Astrocyte (in vitro differentiated cells and primary cell): ENCODE results near the gene SCRN2. TPM values are rescaled to one million over a fixed set of nuclear protein-coding genes. Genes with fewer than 3 reads are reported as not detected.

Experiments used
- DNase-seq: peaks from one replicate; pipeline ENCODE4 v3.0.0-alpha.2; 2010; ENCODE audit warnings: low read depth
- FAIRE-seq: peaks from 2 replicates; lab custom pipeline; 2011; peaks lifted over from hg19 to GRCh38; lab: Jason Lieb, UNC
- H2AFZ ChIP-seq: 2 replicates; pipeline ENCODE4 v1.6.0; 2012; ENCODE audit warnings: low read depth, low read length, inconsistent platforms
- H3K27ac ChIP-seq: 2 replicates; pipeline ENCODE4 v1.5.1; 2011; ENCODE audit warnings: low read depth, low read length, inconsistent platforms
- H3K27me3 ChIP-seq: 2 replicates; pipeline ENCODE4 v1.6.0; 2011; ENCODE audit warnings: low read length, inconsistent platforms; ENCODE audit not compliant: insufficient read depth
- H3K36me3 ChIP-seq: 2 replicates; pipeline ENCODE4 v1.5.1; 2011; ENCODE audit warnings: low read length, inconsistent platforms; ENCODE audit not compliant: insufficient read depth
- H3K4me1 ChIP-seq: 2 replicates; pipeline ENCODE4 v1.5.1; 2011; ENCODE audit warnings: low read length, inconsistent platforms; ENCODE audit not compliant: insufficient read depth
- H3K4me2 ChIP-seq: 2 replicates; pipeline ENCODE4 v1.6.0; 2012; ENCODE audit warnings: low read length, inconsistent platforms
- H3K4me3 ChIP-seq: 2 replicates; pipeline ENCODE4 v1.5.1; 2011; ENCODE audit warnings: low read depth, mild to moderate bottlenecking, low read length, inconsistent platforms; ENCODE audit not compliant: insufficient read depth
- H3K79me2 ChIP-seq: 2 replicates; pipeline ENCODE4 v1.6.0; 2012; ENCODE audit warnings: mild to moderate bottlenecking, low read length, inconsistent platforms; ENCODE audit not compliant: insufficient read depth
- H3K9ac ChIP-seq: 2 replicates; pipeline ENCODE4 v1.6.0; 2012; ENCODE audit warnings: mild to moderate bottlenecking, low read length, inconsistent platforms
- H3K9me3 ChIP-seq: 2 replicates; pipeline ENCODE4 v1.5.1; 2012; ENCODE audit warnings: low read depth, mild to moderate bottlenecking, low read length, inconsistent platforms; ENCODE audit not compliant: insufficient read depth
- H4K20me1 ChIP-seq: 2 replicates; pipeline ENCODE4 v1.6.0; 2012; ENCODE audit warnings: low read length, inconsistent platforms; ENCODE audit not compliant: insufficient read depth
- H3K27ac Mint-ChIP-seq: one replicate; pipeline ENCODE4 v1.8.0; 2021; ENCODE audit warnings: mild to moderate bottlenecking, mixed read lengths; ENCODE audit not compliant: unreplicated experiment
- H3K27me3 Mint-ChIP-seq: one replicate; pipeline ENCODE4 v1.8.0; 2021; ENCODE audit warnings: low read depth, mixed read lengths; ENCODE audit not compliant: unreplicated experiment
- H3K36me3 Mint-ChIP-seq: one replicate; pipeline ENCODE4 v1.8.0; 2021; ENCODE audit warnings: low read depth, mixed read lengths; ENCODE audit not compliant: unreplicated experiment
- H3K4me1 Mint-ChIP-seq: one replicate; pipeline ENCODE4 v1.8.0; 2021; ENCODE audit warnings: low read depth, mixed read lengths; ENCODE audit not compliant: unreplicated experiment
- H3K4me3 Mint-ChIP-seq: one replicate; pipeline ENCODE4 v1.8.0; 2021; ENCODE audit warnings: mild to moderate bottlenecking, moderate library complexity, mixed read lengths; ENCODE audit not compliant: unreplicated experiment
- H3K9me3 Mint-ChIP-seq: one replicate; pipeline ENCODE4 v1.8.0; 2021; ENCODE audit warnings: mild to moderate bottlenecking, mixed read lengths; ENCODE audit not compliant: unreplicated experiment
- CTCF ChIP-seq: IDR thresholded peaks from 2 replicates; pipeline ENCODE4 v1.5.1; 2011; ENCODE audit warnings: low read depth, mild to moderate bottlenecking, inconsistent platforms, low read length, moderate library complexity; ENCODE audit not compliant: insufficient read depth
- EZH2 ChIP-seq: IDR thresholded peaks from 2 replicates; pipeline ENCODE4 v1.6.1; 2012; ENCODE audit warnings: mild to moderate bottlenecking, low read length, inconsistent platforms; ENCODE audit not compliant: insufficient read depth
- total RNA-seq: library from RNA; stranded (reverse); gene quantifications from 2 replicates; pipeline ENCODE4 v1.2.1, GENCODE V29; 2021

The SCRN2 gene
- total RNA-seq, 1 donor from 2014 or later: 17.5 TPM

- H3K36me3 Mint-ChIP-seq: peaks cover 2% of the 10 kb centered on the region
- Histone ChIP-seq H3K4me3 (no peak overlapping the region), H3K4me1 (peaks cover 19% of the 10 kb centered on the region), H3K4me2 (no peak overlapping the region), H3K9me3 (no peaks in the 10 kb centered on the region), H3K79me2 (no peaks in the 10 kb centered on the region), H4K20me1 (no peaks in the 10 kb centered on the region), H3K27ac (no peak overlapping the region), H3K27me3 (peaks cover 40% of the 10 kb centered on the region), H3K36me3 (no peaks in the 10 kb centered on the region), H2AFZ (no peak overlapping the region), H3K9ac (no peak overlapping the region)
- H3K4me3 Mint-ChIP-seq: no peak overlapping the region
- H3K27me3 Mint-ChIP-seq: peaks cover 22% of the 10 kb centered on the region
- FAIRE-seq: no peak
- TF ChIP-seq EZH2 (no peak), CTCF (no peak)
- peaks cover 27% of the 10 kb centered on the region for H3K4me1 Mint-ChIP-seq
- no peaks in the 10 kb centered on the region for H3K9me3 Mint-ChIP-seq
- H3K27ac Mint-ChIP-seq: peak overlapping the region; percentile 3
- DNase-seq: no peak
These were observed 34.2 kb upstream of the SCRN2 start for GRCh38 chr17:47875011-47875985.

GRCh38 chr17:47873200-47874090 is 32.4 kb upstream of the SCRN2 start:
- Histone ChIP-seq H3K27ac (no peak overlapping the region), H3K4me2 (no peak overlapping the region), H2AFZ (no peak overlapping the region), H3K9ac (no peak overlapping the region), H4K20me1 (no peaks in the 10 kb centered on the region), H3K79me2 (no peaks in the 10 kb centered on the region), H3K36me3 (no peaks in the 10 kb centered on the region), H3K4me3 (no peak overlapping the region), H3K27me3 (peaks cover 52% of the 10 kb centered on the region), H3K4me1 (peaks cover 10% of the 10 kb centered on the region), H3K9me3 (no peaks in the 10 kb centered on the region)
- no peak for TF ChIP-seq EZH2
- no peak for TF ChIP-seq CTCF
- no peak for FAIRE-seq
- Mint-ChIP-seq H3K4me1 (peaks cover 24% of the 10 kb centered on the region), H3K27ac (no peak overlapping the region), H3K9me3 (no peaks in the 10 kb centered on the region), H3K36me3 (peaks cover 2% of the 10 kb centered on the region), H3K27me3 (peaks cover 26% of the 10 kb centered on the region), H3K4me3 (no peak overlapping the region)
- no peak for DNase-seq
